ENCODE data around the gene ZBTB43. TPM values are rescaled to one million over a fixed set of nuclear protein-coding genes. Genes with fewer than 3 reads are reported as not detected.

ZBTB43 gene
- total and polyA plus RNA-seq, 4 donors, result 2.6 to 7.1 (median 5.0) TPM

DNA sequence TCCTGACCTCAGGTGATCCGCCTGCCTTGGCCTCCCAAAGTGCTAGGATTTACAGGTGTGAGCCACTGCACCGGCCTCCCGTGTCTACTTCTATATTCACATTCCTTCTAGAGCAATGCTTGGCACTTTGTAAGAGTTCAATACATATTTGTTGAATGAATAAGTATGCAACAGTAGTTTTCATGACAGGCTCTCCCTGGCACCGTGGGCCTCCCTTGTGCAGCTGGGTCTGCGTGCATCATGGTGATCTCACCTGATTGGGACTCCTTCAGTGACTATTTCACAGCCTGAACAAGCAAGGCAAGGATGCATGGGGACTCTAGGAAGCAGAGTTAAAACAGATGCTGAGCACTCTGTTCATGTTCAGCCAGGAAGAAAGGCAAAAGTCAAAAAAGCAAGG lies 48.8 kb downstream of the ZBTB43 start (continued):
- TF ChIP-seq, protein P1, sequence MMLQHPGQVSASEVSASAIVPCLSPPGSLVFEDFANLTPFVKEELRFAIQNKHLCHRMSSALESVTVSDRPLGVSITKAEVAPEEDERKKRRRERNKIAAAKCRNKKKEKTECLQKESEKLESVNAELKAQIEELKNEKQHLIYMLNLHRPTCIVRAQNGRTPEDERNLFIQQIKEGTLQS (IDR thresholded peaks at IDR 0.05), result no peak
- TF ChIP-seq, protein P2, sequence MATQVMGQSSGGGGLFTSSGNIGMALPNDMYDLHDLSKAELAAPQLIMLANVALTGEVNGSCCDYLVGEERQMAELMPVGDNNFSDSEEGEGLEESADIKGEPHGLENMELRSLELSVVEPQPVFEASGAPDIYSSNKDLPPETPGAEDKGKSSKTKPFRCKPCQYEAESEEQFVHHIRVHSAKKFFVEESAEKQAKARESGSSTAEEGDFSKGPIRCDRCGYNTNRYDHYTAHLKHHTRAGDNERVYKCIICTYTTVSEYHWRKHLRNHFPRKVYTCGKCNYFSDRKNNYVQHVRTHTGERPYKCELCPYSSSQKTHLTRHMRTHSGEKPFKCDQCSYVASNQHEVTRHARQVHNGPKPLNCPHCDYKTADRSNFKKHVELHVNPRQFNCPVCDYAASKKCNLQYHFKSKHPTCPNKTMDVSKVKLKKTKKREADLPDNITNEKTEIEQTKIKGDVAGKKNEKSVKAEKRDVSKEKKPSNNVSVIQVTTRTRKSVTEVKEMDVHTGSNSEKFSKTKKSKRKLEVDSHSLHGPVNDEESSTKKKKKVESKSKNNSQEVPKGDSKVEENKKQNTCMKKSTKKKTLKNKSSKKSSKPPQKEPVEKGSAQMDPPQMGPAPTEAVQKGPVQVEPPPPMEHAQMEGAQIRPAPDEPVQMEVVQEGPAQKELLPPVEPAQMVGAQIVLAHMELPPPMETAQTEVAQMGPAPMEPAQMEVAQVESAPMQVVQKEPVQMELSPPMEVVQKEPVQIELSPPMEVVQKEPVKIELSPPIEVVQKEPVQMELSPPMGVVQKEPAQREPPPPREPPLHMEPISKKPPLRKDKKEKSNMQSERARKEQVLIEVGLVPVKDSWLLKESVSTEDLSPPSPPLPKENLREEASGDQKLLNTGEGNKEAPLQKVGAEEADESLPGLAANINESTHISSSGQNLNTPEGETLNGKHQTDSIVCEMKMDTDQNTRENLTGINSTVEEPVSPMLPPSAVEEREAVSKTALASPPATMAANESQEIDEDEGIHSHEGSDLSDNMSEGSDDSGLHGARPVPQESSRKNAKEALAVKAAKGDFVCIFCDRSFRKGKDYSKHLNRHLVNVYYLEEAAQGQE (IDR thresholded peaks at IDR 0.05), result no peak

DNA sequence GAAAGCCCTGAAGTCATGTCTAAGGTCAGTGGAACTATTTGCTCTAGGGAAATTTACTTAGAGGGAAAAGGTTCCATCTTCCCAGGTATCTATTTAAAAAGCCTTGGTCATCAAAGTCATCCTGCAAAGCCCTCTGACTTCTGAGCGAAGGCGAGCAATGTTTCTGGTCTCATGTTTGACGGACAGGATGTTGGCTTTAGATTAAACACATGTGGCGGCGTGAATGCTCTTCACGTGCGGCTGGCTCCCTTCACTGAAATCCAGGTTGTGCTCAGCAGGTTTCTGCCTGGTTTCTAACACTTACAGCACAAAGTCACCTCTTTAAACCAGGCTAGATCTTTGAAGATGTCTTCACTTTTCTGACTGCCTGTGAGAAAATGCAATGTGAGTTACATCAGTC lies 49.9 kb downstream of the ZBTB43 start:
- H3K4me3 ChIP-seq (ENCODE audit: low read depth in 1 of 3, low read length in 3 of 3), result no peak overlapping the region
- H3K27ac ChIP-seq (ENCODE audit: low read depth in 1 of 2, low read length in 2 of 2), result no peak overlapping the region
- H3K4me1 ChIP-seq (ENCODE audit: control insufficient read depth in 4 of 4, insufficient read depth in 4 of 4, low read length in 3 of 4), result peaks cover 0 to 9% (median 3%) of the 10 kb centered on the region in 4 donors
- H3K9ac ChIP-seq (ENCODE audit: low read depth in 1 of 2, low read length in 2 of 2), result no peak overlapping the region
- H3K36me3 ChIP-seq (ENCODE audit: control insufficient read depth in 4 of 4, insufficient read depth in 3 of 4, low read depth in 1 of 4, low read length in 3 of 4), result no peaks in the 10 kb centered on the region
- H3K9me3 ChIP-seq (ENCODE audit: control insufficient read depth in 4 of 4, low read length in 3 of 4), result no peaks in the 10 kb centered on the region
- WGBS, result 57% methylated on average over 7 of the region's 7 CpGs
- TF ChIP-seq FOXA1 (IDR thresholded peaks at IDR 0.05), result no peak
- TF ChIP-seq MAX (IDR thresholded peaks at IDR 0.05), result no peak
- TF ChIP-seq GABPA (IDR thresholded peaks at IDR 0.05 in 1 of 2, conservative IDR thresholded peaks at IDR 0.05 in 1 of 2), result no peak
- TF ChIP-seq RAD21 (IDR thresholded peaks at IDR 0.05), result no peak
- no peak for TF ChIP-seq RXRA (IDR thresholded peaks at IDR 0.05)
- no peak for TF ChIP-seq TAF1 (conservative IDR thresholded peaks at IDR 0.05)
- no peak for TF ChIP-seq YY1 (IDR thresholded peaks at IDR 0.05)
- TF ChIP-seq, protein P1 (IDR thresholded peaks at IDR 0.05), result no peak
- TF ChIP-seq EGR1 (IDR thresholded peaks at IDR 0.05; ENCODE audit: low read depth in 2 of 2), result no peak
- TF ChIP-seq FOXA2 (IDR thresholded peaks at IDR 0.05), result no peak
- TF ChIP-seq, protein P3, sequence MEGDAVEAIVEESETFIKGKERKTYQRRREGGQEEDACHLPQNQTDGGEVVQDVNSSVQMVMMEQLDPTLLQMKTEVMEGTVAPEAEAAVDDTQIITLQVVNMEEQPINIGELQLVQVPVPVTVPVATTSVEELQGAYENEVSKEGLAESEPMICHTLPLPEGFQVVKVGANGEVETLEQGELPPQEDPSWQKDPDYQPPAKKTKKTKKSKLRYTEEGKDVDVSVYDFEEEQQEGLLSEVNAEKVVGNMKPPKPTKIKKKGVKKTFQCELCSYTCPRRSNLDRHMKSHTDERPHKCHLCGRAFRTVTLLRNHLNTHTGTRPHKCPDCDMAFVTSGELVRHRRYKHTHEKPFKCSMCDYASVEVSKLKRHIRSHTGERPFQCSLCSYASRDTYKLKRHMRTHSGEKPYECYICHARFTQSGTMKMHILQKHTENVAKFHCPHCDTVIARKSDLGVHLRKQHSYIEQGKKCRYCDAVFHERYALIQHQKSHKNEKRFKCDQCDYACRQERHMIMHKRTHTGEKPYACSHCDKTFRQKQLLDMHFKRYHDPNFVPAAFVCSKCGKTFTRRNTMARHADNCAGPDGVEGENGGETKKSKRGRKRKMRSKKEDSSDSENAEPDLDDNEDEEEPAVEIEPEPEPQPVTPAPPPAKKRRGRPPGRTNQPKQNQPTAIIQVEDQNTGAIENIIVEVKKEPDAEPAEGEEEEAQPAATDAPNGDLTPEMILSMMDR (IDR thresholded peaks at IDR 0.05; ENCODE audit: low read depth, low read length, missing input control), result no peak
- no peak for TF ChIP-seq SP1 (IDR thresholded peaks at IDR 0.05)
- TF ChIP-seq HNF4A (conservative IDR thresholded peaks at IDR 0.05), result no peak
- DNase-seq (ENCODE audit: low spot score), result no peak
- no peaks in the 10 kb centered on the region for H3K27me3 ChIP-seq (ENCODE audit: control insufficient read depth in 4 of 4, insufficient read depth in 4 of 4, low read length in 3 of 4)

DNA sequence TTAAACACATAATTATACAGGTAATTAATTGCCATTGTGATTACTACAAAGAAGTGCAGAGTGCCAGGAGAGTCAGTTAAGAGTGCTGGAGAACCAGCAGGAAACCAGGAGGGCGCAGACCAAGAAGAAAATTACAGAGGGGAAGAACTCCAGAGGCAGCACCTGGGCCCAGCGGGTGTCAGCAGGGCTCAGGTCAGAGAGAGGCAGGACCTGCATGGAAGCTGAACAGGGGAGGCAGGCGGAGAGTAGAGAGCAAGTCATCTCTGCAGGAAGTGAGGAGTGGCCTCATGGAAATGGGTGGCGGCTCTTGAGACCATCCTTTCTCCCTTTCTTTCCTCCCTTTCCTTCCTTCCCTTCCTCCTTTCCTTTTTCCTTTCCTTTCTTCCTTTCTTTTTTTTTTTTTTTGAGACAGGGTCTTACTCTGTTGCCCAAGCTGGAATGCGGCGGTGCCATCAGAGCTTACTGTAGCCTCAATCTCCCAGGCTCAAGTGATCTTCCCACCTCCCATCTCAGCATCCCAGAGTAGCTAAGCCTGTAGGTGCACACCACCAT lies 51.6 kb downstream of the ZBTB43 start:
- H3K4me3 ChIP-seq (ENCODE audit: low read depth in 1 of 3, low read length in 3 of 3), result no peak overlapping the region
- no peak overlapping the region for H3K27ac ChIP-seq (ENCODE audit: low read depth in 1 of 2, low read length in 2 of 2)
- peaks cover 4 to 17% (median 11%) of the 10 kb centered on the region in 4 donors for H3K4me1 ChIP-seq (ENCODE audit: control insufficient read depth in 4 of 4, insufficient read depth in 4 of 4, low read length in 3 of 4)
- H3K36me3 ChIP-seq (ENCODE audit: control insufficient read depth in 4 of 4, insufficient read depth in 3 of 4, low read depth in 1 of 4, low read length in 3 of 4), result no peaks in the 10 kb centered on the region
- H3K9ac ChIP-seq (ENCODE audit: low read depth in 1 of 2, low read length in 2 of 2), result no peak overlapping the region
- no peaks in the 10 kb centered on the region for H3K9me3 ChIP-seq (ENCODE audit: control insufficient read depth in 4 of 4, low read length in 3 of 4)
- 90% methylated on average over 6 of the region's 6 CpGs for WGBS
- TF ChIP-seq NR2F2 (IDR thresholded peaks at IDR 0.05), result no peak
- DNase-seq (ENCODE audit: low spot score), result no peak
- no peaks in the 10 kb centered on the region for H3K27me3 ChIP-seq (ENCODE audit: control insufficient read depth in 4 of 4, insufficient read depth in 4 of 4, low read length in 3 of 4)
